ENCODE data around the gene EXOSC10. TPM values are rescaled to one million over a fixed set of nuclear protein-coding genes. Genes with fewer than 3 reads are reported as not detected.
A peak's percentile ranks its signal among the peaks of the same experiment; 100 is the strongest.
"Not testable (repeated sequence)": the region's sequence is repeated elsewhere in the genome, so short reads cannot be mapped to it uniquely, and the experiment has no call there.

EXOSC10 gene
- total RNA-seq, 6 experiments from 2014 or later: 13.4 to 32.4 (median 20.7) TPM

DNA sequence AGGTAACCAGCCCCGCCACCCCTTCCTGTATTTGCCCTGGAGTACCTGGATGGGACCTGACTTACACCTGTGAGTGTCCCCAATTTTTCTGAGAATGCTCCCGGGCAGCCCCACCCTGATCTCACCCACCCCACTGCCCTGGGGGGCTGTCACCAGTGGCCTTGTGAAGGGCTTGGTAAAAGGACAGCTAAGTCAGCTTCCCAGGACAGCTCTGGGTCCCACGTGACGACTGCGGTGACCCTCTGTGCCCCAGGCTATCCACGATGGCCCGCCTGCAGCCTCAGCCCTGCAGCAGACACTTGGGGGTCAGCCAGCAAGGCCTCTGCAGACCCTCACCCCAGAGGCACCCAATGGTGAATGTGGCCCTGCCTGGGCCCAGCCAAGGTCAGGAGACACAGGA, 45.5 kb downstream of the EXOSC10 start:
- Histone ChIP-seq H3K36me3 (peaks cover 0 to 13% (median under 1%) of the 10 kb centered on the region in 4 donors), H3K27ac (no peak overlapping the region), H3K27me3 (no peaks in the 10 kb centered on the region), H3K4me3 (no peak overlapping the region), H3K4me1 (peaks cover 0 to 5% (median 0%) of the 10 kb centered on the region in 4 donors), H3K9me3 (no peaks in the 10 kb centered on the region)
- DNase-seq (no peak), ATAC-seq (no peak)
- intact Hi-C loops (cut with DNase I): no loop called here
- WGBS (ENCODE audit: insufficient coverage, low coverage, low lambda C conversion rate, missing lambda C conversion rate): no CpG with 5 or more reads among the region's 7 CpGs
- no peak for TF ChIP-seq POLR2A (IDR thresholded peaks at IDR 0.05)
- TF ChIP-seq, protein P1, sequence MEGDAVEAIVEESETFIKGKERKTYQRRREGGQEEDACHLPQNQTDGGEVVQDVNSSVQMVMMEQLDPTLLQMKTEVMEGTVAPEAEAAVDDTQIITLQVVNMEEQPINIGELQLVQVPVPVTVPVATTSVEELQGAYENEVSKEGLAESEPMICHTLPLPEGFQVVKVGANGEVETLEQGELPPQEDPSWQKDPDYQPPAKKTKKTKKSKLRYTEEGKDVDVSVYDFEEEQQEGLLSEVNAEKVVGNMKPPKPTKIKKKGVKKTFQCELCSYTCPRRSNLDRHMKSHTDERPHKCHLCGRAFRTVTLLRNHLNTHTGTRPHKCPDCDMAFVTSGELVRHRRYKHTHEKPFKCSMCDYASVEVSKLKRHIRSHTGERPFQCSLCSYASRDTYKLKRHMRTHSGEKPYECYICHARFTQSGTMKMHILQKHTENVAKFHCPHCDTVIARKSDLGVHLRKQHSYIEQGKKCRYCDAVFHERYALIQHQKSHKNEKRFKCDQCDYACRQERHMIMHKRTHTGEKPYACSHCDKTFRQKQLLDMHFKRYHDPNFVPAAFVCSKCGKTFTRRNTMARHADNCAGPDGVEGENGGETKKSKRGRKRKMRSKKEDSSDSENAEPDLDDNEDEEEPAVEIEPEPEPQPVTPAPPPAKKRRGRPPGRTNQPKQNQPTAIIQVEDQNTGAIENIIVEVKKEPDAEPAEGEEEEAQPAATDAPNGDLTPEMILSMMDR (IDR thresholded peaks at IDR 0.05): no peak

DNA sequence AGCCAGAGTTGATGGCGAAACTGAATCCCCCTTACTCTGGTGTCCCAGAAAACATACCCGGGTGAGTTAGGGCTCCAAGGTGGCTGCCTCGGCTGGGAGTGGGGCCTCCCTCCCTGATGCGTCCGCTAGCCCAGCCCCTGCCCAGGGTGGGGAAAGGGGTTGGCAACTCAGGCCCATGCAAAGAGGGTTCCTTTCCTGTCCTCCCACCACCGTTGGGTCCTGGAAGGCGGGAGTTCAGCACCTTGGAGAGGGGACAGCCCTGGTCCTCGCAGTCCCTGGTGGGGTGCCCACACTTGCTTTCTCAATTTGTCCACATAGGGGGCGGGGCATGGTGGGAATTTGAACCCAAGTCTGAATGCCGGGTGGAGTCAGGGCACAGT, 45.9 kb downstream of the EXOSC10 start:
- Histone ChIP-seq H3K36me3 (peaks cover 0 to 13% (median under 1%) of the 10 kb centered on the region in 4 donors), H3K4me3 (no peak overlapping the region), H3K27me3 (no peaks in the 10 kb centered on the region), H3K4me1 (peaks cover 0 to 2% (median 0%) of the 10 kb centered on the region in 4 donors), H3K27ac (no peak overlapping the region), H3K9me3 (no peaks in the 10 kb centered on the region)
- intact Hi-C loops (cut with DNase I): no loop called here
- DNase-seq (no peak), ATAC-seq (peak; percentile 19 to 52 (median 28))
- WGBS (ENCODE audit: insufficient coverage, low coverage, low lambda C conversion rate, missing lambda C conversion rate): no CpG with 5 or more reads among the region's 10 CpGs
- TF ChIP-seq, protein P1 (IDR thresholded peaks at IDR 0.05): no peak
- no peak for TF ChIP-seq POLR2A (IDR thresholded peaks at IDR 0.05)

DNA sequence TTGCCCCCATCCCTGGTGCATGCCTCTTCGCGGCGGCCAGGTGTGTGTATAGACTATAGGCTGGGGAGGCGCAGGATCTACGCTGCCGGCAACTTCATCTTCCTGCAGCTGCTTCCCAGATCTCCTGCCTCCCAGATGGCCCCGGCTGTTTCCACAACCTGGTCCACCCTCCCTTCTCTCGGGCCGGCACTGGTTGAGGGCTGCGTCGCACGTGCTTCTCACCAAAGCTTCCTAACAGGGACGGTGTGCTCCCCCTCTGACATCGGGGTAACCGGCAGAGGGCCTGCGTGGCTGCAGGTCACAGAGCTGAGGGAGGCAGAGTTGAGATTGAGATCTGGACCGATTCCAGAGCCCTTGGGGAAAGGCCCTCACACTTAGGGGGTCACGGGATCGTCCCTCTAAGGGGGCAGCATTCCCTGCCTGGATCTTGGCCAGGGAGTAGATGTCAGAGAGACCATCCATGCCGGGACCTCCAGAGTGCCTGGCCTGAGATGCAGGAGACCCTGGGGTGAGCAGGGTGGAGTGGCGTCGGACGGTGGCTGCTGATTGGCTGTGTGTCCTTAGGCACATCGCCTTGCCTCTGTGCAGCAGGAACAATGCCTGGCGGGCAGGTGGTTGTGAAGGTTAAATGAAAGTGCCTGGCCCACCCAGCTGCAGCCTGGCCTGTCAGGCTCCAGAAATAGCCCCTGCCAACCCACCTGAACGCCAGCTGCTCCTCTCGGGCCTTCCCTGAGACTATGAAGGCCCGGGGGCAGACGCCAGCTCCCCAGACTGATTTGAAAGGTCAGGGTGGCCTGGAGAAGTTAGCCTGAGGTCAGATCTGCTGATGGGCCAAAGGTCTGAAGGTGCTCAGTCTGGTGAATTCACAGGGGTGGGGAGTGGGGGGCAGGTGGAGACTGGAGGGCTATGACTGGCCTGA, 46.6 kb downstream of the EXOSC10 start:
- WGBS (ENCODE audit: insufficient coverage, low coverage, low lambda C conversion rate, missing lambda C conversion rate): 58% methylated on average over 5 of the region's 29 CpGs
- H3K27ac ChIP-seq: no peak overlapping the region
- no peak overlapping the region for H3K4me3 ChIP-seq
- intact Hi-C loops (cut with DNase I): no loop called here
- TF ChIP-seq, protein P1 (IDR thresholded peaks at IDR 0.05): no peak
- TF ChIP-seq POLR2A (IDR thresholded peaks at IDR 0.05): no peak
- ATAC-seq (peak in 3 of 4 donors; percentile 9 to 12 (median 9)), DNase-seq (no peak)
- H3K36me3 ChIP-seq: peaks cover 0 to 13% (median under 1%) of the 10 kb centered on the region in 4 donors
- H3K27me3 ChIP-seq: no peaks in the 10 kb centered on the region
- no peaks in the 10 kb centered on the region for H3K4me1 ChIP-seq
- no peaks in the 10 kb centered on the region for H3K9me3 ChIP-seq

DNA sequence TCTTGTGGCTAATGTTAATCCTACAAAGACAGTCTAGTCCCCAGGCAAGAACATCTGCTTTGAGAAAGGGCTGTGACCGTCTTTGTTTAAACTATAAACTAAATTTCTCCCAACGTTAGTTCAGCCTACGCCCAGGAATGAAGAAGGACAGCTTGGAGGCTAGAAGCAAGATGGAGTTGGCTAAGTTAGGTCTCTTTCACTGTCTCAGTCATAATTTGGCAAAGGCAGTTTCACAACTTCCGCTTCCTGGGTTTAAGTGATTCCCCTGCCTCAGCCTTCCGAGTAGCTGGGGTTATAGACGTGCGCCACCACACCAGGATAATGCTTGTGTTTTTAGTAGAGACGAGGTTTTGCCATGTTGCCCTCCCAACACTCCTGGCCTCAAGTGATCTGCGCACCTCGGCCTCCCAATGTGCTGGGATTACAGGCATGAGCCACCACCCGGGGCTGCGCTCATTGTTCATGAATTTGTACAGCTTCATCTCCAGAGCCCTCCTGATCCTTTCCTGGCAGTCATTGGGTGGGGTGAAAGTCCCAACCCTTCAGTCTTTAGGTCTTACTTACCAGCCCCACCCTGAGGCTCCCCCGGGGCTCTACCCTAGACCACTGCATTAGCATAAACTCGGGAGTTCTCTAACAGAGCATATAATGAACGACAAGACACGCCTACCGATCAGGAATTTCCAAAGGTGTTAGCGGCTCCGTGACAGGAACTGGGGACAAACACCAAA, 47.7 kb downstream of the EXOSC10 start:
- Histone ChIP-seq H3K4me1 (no peaks in the 10 kb centered on the region), H3K27me3 (no peaks in the 10 kb centered on the region), H3K27ac (no peak overlapping the region), H3K9me3 (no peaks in the 10 kb centered on the region), H3K36me3 (peaks cover 0 to 13% (median under 1%) of the 10 kb centered on the region in 4 donors), H3K4me3 (no peak overlapping the region)
- intact Hi-C loops (cut with DNase I): no loop called here
- no peak for ATAC-seq
- no peak for DNase-seq
- TF ChIP-seq, protein P1 (IDR thresholded peaks at IDR 0.05): no peak
- no peak for TF ChIP-seq POLR2A (IDR thresholded peaks at IDR 0.05)
- WGBS (ENCODE audit: insufficient coverage, low coverage, low lambda C conversion rate, missing lambda C conversion rate): 55% methylated on average over 15 of the region's 19 CpGs

DNA sequence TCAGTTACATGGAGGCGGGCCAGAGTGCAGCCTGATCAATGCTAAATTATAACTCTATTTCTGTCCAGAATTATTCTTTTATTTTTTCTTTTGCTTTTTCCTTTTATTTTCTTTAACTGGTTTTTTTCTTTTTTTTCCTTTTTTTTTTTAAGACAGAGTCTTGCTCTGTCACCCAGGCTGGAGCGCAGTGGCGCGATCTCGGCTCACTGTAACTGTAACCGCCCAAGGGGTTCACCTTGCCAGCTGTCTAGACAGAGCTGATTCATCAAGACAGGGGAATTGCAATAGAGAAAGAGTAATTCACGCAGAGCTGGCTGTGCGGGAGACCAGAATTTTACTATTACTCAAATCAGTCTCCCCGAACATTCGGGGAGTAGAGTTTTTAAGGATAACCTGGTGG, 48.5 kb downstream of the EXOSC10 start:
- ATAC-seq; H3K27ac ChIP-seq; H3K9me3 ChIP-seq; H3K27me3 ChIP-seq; DNase-seq; H3K4me1 ChIP-seq; H3K36me3 ChIP-seq; intact Hi-C loops (cut with DNase I); H3K4me3 ChIP-seq: not testable (repeated sequence)
- WGBS (ENCODE audit: insufficient coverage, low coverage, low lambda C conversion rate, missing lambda C conversion rate): 94% methylated on average over 9 of the region's 10 CpGs
